Measurements from ENCODE around the gene WDR12. TPM values are rescaled to one million over a fixed set of nuclear protein-coding genes. Genes with fewer than 3 reads are reported as not detected.
"Not testable (repeated sequence)": the region's sequence is repeated elsewhere in the genome, so short reads cannot be mapped to it uniquely, and the experiment has no call there.

The WDR12 gene
- 38.8 TPM for polyA plus RNA-seq (2012; ENCODE audit: low read depth, missing spikeins)

DNA sequence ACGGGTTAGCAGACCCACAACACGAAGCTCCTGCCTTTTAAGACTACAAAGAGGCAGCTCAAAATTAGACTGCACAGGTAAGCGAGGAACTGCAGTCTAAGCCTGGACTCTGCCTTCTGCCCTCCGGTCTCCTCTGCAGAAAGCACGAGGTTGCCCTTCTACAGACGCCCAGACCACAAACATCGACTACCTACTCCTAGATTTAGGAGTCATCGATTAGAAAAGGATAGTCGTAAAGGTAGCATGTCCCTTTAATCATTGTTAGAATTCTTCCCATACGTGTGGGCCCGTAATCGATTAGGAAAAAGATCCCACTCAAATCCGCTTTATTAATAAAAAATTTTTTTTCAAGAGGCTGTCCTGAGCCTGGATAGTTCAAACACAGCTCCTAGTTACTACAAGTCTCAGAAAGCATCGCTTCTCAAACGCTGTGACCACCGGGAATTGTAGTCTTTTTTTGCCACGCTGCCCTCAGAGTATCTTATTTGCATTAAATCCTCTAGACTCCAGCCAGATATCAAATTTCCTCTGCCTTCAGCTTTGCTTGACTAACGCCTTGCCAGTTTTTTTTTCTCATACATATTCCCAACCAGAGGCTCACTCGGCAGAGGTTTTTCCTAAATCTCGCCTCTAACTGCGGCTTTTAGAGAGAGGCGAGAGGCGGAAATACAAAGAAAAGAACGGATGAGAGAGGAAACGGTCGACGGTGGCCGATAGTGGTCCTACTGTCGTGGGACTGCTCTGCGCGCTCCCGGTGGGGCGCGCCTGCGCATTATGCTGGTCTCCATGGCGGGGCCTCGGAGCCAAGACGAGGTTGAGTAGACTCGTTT lies at the start of gene WDR12, which contains the start of gene CARF:
TSS of gene WDR12 (minus strand) at position 162 of the 830 bp plus-strand sequence. CDS start 197 bp downstream, outside the sequence.
TSS of gene CARF (plus strand) at position 764 of the 830 bp plus-strand sequence. CDS start 29,628 bp downstream, outside the sequence.
- DNase-seq (ENCODE audit: insufficient read length, low spot score) (peak; percentile 70), FAIRE-seq (peak; percentile 98)
- TF ChIP-seq SPI1 (IDR thresholded peaks at IDR 0.05; ENCODE audit: low read depth, low read length) (0 out of 2 replicates have a peak, but pooled peaks have one; percentile 18), TAF1 (IDR thresholded peaks at IDR 0.05; ENCODE audit: low read depth, low read length) (peak; percentile 80), POLR2A (IDR thresholded peaks at IDR 0.05; ENCODE audit: low read depth, low read length) (peak; percentile 83), PAX5 (IDR thresholded peaks at IDR 0.05; ENCODE audit: insufficient read depth, low read length, severe bottlenecking) (no peak), POU2F2 (IDR thresholded peaks at IDR 0.05; ENCODE audit: low read depth, low read length) (no peak), POLR2AphosphoS5 (IDR thresholded peaks at IDR 0.05; ENCODE audit: low read depth, low read length) (peak; percentile 73)

DNA sequence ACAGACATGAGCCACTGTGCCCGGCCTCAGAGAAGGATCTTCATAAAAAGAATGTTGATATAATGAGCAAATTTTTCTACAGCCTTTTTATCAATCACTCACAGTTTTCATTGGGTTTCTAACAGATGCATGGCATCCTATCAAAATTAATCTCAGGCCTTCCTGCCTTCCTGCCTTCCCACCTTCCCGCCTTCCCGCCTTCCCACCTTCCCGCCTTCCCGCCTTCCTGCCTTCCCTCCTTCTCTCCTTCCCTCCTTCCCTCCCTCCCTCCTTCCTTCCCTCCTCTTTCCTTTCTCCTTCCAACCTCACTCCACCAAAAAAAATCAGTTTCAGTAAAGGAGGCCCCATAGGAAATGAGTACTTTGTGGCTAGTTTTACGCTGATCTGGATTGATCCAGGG lies 49.1 kb upstream of the WDR12 start:
- FAIRE-seq (no peak), DNase-seq (ENCODE audit: insufficient read length, low spot score) (no peak)
- TF ChIP-seq TAF1 (IDR thresholded peaks at IDR 0.05; ENCODE audit: low read depth, low read length) (no peak), PAX5 (IDR thresholded peaks at IDR 0.05; ENCODE audit: insufficient read depth, low read length, severe bottlenecking) (no peak)

DNA sequence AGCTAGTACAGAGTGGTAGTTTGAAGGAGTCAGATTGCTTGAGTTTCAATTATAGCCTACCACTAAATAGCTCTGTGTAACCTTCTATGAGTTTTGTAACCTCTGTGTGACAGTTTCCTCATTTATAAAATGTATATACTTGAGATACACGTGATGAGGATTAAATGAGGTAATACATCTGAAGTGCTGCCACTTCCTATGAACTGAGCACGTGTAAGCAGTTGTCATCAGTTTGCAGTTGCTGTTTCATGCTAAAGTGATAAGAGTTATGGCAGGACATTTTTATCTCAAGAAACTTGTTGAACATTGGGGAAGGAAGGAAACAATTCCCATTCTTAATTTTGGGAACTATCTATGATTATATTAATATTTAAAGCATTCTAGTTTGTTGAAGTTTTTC lies 39.1 kb upstream of the WDR12 start:
- DNase-seq (ENCODE audit: insufficient read length, low spot score) (no peak), FAIRE-seq (no peak)
- no peak for TF ChIP-seq POU2F2 (IDR thresholded peaks at IDR 0.05; ENCODE audit: low read depth, low read length)
- TF ChIP-seq TAF1 (IDR thresholded peaks at IDR 0.05; ENCODE audit: low read depth, low read length): no peak
- no peak for TF ChIP-seq POLR2A (IDR thresholded peaks at IDR 0.05; ENCODE audit: low read depth, low read length)
- no peak for TF ChIP-seq POLR2AphosphoS5 (IDR thresholded peaks at IDR 0.05; ENCODE audit: low read depth, low read length)
- TF ChIP-seq SPI1 (IDR thresholded peaks at IDR 0.05; ENCODE audit: low read depth, low read length): no peak

DNA sequence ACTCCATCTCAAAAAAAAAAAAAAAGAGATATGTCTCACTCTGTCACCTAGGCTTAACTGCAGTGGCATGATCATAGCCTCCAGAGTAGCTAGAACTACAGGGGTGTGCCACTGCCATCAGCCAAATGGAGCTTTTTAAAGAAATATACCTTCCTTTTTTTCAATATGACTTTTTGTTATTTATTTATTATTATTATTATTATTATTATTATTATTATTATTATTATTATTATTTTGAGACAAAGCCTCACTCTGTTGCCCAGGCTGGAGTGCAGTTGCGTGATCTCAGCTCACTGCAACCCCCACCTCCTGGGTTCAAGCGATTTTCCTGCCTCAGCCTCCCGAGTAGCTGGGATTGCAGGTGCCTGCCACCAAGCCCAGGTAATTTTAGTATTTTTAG lies 37.9 kb upstream of the WDR12 start:
- FAIRE-seq; DNase-seq (ENCODE audit: insufficient read length, low spot score): not testable (repeated sequence)

DNA sequence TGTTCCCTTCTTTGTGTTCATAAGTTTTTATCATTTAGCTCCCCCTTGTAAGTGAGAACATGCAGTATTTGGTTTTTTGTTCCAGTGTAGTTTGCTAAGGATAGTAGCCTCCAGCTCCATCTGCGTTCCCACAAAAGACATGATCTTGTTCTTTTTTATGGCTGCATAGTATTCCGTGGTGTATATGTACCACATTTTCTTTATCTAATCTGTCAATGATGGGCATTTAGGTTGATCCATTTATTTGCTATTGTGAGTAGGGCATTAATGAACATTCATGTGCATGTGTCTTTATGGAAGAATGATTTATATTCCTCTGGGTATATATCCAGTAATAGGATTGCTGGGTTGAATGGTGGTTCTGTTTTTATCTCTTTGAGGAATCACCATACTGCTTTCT lies 34.0 kb upstream of the WDR12 start:
- TF ChIP-seq SPI1 (IDR thresholded peaks at IDR 0.05; ENCODE audit: low read depth, low read length) (no peak), POLR2A (IDR thresholded peaks at IDR 0.05; ENCODE audit: low read depth, low read length) (no peak)
- FAIRE-seq (no peak), DNase-seq (ENCODE audit: insufficient read length, low spot score) (no peak)

DNA sequence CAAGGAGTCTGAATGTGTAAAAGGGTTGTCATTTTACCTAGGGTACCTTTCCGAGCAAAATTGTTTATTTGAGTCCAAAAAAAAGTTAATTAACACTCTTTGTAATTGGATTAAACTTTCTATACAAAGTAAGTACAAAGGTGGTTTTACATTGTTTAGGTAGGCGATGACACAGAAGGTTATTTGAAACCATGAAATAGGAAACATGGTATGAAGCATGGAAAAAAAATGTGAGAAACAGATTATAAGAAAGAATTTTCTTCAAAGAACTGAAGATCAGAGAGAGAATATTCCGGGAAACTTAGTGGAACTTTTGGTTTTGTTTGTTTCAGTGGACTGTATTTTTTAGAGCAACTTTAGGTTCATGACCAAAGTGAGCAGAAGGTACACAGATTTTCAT lies 33.3 kb upstream of the WDR12 start:
- FAIRE-seq (no peak), DNase-seq (ENCODE audit: insufficient read length, low spot score) (no peak)
- no peak for TF ChIP-seq POLR2AphosphoS5 (IDR thresholded peaks at IDR 0.05; ENCODE audit: low read depth, low read length)
- no peak for TF ChIP-seq POLR2A (IDR thresholded peaks at IDR 0.05; ENCODE audit: low read depth, low read length)
- TF ChIP-seq POU2F2 (IDR thresholded peaks at IDR 0.05; ENCODE audit: low read depth, low read length): no peak
- no peak for TF ChIP-seq TAF1 (IDR thresholded peaks at IDR 0.05; ENCODE audit: low read depth, low read length)
- no peak for TF ChIP-seq SPI1 (IDR thresholded peaks at IDR 0.05; ENCODE audit: low read depth, low read length)
- no peak for TF ChIP-seq PAX5 (IDR thresholded peaks at IDR 0.05; ENCODE audit: insufficient read depth, low read length, severe bottlenecking)

DNA sequence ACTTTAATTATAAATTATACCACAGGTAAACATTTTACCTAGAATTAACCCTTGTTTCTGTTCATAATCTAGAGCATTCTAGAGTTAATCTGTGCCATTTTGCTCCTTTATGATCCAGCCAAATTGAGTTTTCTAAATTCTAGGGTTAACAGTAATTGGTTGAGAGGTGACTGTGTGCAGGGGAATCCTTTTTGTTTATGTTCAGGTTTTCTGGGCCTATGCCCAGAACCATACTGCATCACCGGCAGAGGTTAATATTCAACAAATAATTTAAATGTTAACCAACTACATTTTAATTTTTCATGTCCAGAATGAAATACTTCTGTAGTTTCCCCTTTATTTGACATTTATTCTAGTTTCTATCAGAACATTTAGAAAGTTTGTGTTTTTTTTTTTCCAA lies 32.9 kb upstream of the WDR12 start:
- no peak for TF ChIP-seq POLR2A (IDR thresholded peaks at IDR 0.05; ENCODE audit: low read depth, low read length)
- no peak for TF ChIP-seq TAF1 (IDR thresholded peaks at IDR 0.05; ENCODE audit: low read depth, low read length)
- TF ChIP-seq PAX5 (IDR thresholded peaks at IDR 0.05; ENCODE audit: insufficient read depth, low read length, severe bottlenecking): no peak
- no peak for TF ChIP-seq SPI1 (IDR thresholded peaks at IDR 0.05; ENCODE audit: low read depth, low read length)
- TF ChIP-seq POLR2AphosphoS5 (IDR thresholded peaks at IDR 0.05; ENCODE audit: low read depth, low read length): no peak
- TF ChIP-seq POU2F2 (IDR thresholded peaks at IDR 0.05; ENCODE audit: low read depth, low read length): no peak
- no peak for FAIRE-seq
- DNase-seq (ENCODE audit: insufficient read length, low spot score): no peak

DNA sequence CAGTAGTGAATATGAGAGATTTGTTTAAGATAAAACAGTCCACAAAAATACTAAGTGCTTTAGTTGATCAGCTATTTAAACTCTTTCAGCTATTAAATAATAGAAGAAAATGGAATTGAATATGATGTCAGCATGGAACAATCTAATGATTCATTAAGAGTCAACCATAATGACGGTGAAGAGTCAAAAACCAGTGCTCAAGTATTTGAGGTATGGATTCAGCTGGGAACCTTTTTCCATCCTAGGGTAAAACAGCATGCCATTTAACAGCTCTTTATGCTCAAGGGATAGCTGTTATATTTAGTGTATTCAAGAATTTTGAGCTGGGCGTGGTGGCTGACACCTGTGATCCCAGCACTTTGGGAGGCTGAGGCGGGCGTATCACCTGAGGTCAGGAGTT lies 30.3 kb upstream of the WDR12 start:
- no peak for FAIRE-seq
- no peak for DNase-seq (ENCODE audit: insufficient read length, low spot score)
- TF ChIP-seq POU2F2 (IDR thresholded peaks at IDR 0.05; ENCODE audit: low read depth, low read length) (no peak), POLR2A (IDR thresholded peaks at IDR 0.05; ENCODE audit: low read depth, low read length) (no peak), POLR2AphosphoS5 (IDR thresholded peaks at IDR 0.05; ENCODE audit: low read depth, low read length) (no peak), TAF1 (IDR thresholded peaks at IDR 0.05; ENCODE audit: low read depth, low read length) (no peak), SPI1 (IDR thresholded peaks at IDR 0.05; ENCODE audit: low read depth, low read length) (no peak), PAX5 (IDR thresholded peaks at IDR 0.05; ENCODE audit: insufficient read depth, low read length, severe bottlenecking) (no peak)

DNA sequence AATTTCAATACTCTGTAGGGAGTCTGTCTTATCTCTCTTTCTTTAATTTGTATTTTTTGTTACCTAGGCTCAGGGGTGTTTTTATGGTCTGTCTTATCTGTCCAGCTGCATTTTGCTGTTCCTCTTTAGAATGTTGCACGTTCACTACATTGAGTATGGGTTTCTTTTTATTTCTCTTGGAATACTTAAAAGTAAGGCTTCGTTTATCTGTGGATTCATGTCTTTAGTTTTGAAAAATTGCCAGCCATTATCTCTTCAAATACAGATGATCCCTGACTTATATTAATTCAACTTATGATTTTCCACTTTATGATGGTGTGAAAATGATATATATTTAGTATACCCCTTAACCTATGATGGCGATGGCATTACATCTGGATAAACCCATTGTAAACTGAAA lies 27.5 kb upstream of the WDR12 start:
- no peak for DNase-seq (ENCODE audit: insufficient read length, low spot score)
- TF ChIP-seq TAF1 (IDR thresholded peaks at IDR 0.05; ENCODE audit: low read depth, low read length) (no peak), PAX5 (IDR thresholded peaks at IDR 0.05; ENCODE audit: insufficient read depth, low read length, severe bottlenecking) (no peak), SPI1 (IDR thresholded peaks at IDR 0.05; ENCODE audit: low read depth, low read length) (no peak), POU2F2 (IDR thresholded peaks at IDR 0.05; ENCODE audit: low read depth, low read length) (no peak), POLR2A (IDR thresholded peaks at IDR 0.05; ENCODE audit: low read depth, low read length) (no peak), POLR2AphosphoS5 (IDR thresholded peaks at IDR 0.05; ENCODE audit: low read depth, low read length) (no peak)
- no peak for FAIRE-seq

DNA sequence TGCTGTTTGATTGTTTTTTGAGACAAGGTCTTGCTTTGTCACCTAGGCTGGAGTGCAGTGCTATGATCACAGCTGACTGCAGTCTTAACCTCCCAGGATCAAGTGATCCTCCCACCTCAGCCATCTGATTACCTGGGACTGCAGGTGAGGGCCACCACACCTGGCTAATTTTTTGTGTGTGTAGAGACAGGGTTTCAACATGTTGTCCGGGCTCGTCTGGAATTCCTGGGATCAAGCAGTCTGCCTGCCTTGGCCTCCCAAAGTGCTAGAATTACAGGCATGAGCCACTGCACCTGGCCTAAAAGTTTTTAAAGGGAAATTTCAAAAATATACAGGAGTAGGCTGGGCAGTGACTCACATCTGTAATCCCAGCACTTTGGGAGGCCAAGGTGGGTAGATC lies 23.0 kb upstream of the WDR12 start:
- FAIRE-seq: no peak
- no peak for DNase-seq (ENCODE audit: insufficient read length, low spot score)
- no peak for TF ChIP-seq POLR2A (IDR thresholded peaks at IDR 0.05; ENCODE audit: low read depth, low read length)
- TF ChIP-seq POU2F2 (IDR thresholded peaks at IDR 0.05; ENCODE audit: low read depth, low read length): no peak
- no peak for TF ChIP-seq POLR2AphosphoS5 (IDR thresholded peaks at IDR 0.05; ENCODE audit: low read depth, low read length)
